Activated naive CD4-positive, alpha-beta T cell treated with anti-CD3 and anti-CD28 coated beads, Interleukin-2, amount 50 U/mL, for 16 hours (primary cell): ENCODE measurements around the gene C1orf141.
"Not testable (repeated sequence)": the region's sequence is repeated elsewhere in the genome, so short reads cannot be mapped to it uniquely, and the experiment has no call there.

Experiments
- DNase-seq: peaks from one replicate; pipeline ENCODE4 v3.0.0-alpha.2; 2020

The C1orf141 gene

DNA sequence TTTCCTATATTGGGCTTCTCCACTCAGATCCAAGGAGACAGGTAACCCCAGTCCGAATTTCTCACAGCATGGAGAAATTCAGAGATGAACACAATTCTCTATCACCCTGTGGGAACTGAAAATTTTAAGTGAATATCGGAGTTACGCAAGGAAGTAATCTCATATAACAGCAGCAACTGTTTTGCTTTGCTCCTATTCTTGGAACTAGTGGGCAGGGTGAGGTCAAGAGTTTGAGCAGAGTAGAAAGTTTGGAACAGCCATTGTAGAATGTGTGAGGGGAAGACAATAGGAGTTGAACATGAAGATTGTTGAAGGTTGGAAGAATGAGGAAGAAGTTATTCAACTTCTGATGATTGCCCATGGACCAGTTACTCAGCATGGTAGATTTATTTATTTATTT is 56.5 kb downstream of the C1orf141 start:
- no peak for DNase-seq

- no peak for DNase-seq
Observed at GRCh38 chr1:67077593-67077992, 57.2 kb downstream of the C1orf141 start.

DNA sequence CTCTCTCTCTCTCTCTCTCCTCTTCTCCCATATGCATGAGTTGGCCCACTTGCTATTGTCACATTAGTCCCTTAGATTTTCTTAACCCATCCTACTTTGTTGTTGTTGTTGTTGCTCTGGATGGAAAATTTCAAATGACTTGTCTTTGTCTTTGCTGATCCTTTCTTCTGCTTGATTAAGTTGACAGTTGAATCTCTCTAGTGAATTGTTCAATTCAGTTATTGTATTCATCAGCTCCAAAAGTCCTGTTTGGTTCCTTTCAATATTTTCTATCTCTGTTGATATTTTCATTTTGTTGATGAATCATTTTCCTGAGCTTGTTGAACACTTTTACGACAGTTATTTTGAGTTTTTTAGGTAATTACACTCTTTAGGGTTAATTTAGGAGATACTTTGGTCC is 62.0 kb downstream of the C1orf141 start:
- no peak for DNase-seq

- not testable (repeated sequence) for DNase-seq
Observed at GRCh38 chr1:67067655-67068054, 67.1 kb downstream of the C1orf141 start.

DNA sequence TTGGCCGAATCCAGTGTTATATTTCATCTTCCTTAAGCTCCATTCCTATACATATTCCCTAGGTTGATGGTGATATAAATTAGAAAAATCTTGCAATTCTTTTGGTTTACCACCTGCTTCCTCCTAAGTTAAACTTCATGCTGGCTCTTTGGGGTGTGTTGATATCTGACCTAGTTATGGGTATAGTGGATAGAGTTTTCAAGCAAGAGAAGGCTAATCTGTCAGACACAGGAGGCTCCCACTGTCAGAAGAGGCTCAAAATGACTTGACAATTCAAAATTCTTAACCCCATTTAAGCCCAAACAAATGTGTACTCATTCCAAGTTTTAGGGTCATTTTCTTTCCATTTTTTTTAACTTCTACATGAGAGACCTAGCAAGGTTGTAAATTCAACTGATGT is 72.4 kb downstream of the C1orf141 start:
- DNase-seq, result no peak

GRCh38 chr1:67061266-67061665 is 73.5 kb downstream of the C1orf141 start:
- DNase-seq, result no peak

DNA sequence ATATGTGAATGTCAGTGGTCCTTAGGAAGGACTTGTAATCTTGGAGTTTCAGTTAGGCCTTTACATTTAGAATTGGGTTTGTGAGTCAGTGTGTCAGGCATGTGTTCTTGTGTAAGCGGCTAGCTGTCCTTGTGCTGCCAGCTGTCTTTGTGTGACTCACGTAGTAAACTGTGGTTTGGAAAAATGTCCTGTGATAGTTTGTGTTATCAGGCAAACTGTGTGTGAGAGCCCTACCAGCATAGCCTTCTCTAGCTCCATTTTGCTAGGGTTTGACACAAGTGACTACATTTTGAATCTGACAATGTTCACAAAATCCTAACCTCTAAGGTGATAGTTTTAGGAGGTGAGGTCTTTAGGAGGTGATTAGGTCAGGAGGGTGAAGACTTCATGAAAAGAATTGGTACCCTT is 74.0 kb downstream of the C1orf141 start:
- DNase-seq, result no peak

- DNase-seq, result no peak
Observed at GRCh38 chr1:67059346-67059745, 75.4 kb downstream of the C1orf141 start.

GRCh38 chr1:67058761-67059160 is 76.0 kb downstream of the C1orf141 start:
- no peak for DNase-seq

- DNase-seq, result no peak
Observed at GRCh38 chr1:67058242-67058641, 76.5 kb downstream of the C1orf141 start.

- DNase-seq, result peak; percentile 83
Observed at GRCh38 chr1:67053785-67054772, 80.7 kb downstream of the C1orf141 start, which contains the start of gene SLC35D1. Gene SLC35D1, minus strand, starts transcription at chr1:67054148. Its CDS starts 135 bp downstream, at chr1:67054013.

DNA sequence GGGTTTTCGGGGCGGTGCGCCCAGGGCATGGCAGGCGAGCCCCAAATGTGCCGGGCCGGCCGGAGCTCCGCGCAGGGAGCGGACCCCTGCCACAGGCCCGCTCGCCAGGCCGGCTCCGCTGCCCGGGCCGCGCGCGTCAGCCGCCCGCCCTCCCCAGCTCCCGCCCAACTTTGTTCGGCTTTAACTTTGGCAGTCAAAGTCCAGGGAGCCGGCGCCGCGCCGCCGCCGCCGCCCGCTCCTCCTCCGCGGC is 81.3 kb downstream of the C1orf141 start:
- DNase-seq, result no peak

DNA sequence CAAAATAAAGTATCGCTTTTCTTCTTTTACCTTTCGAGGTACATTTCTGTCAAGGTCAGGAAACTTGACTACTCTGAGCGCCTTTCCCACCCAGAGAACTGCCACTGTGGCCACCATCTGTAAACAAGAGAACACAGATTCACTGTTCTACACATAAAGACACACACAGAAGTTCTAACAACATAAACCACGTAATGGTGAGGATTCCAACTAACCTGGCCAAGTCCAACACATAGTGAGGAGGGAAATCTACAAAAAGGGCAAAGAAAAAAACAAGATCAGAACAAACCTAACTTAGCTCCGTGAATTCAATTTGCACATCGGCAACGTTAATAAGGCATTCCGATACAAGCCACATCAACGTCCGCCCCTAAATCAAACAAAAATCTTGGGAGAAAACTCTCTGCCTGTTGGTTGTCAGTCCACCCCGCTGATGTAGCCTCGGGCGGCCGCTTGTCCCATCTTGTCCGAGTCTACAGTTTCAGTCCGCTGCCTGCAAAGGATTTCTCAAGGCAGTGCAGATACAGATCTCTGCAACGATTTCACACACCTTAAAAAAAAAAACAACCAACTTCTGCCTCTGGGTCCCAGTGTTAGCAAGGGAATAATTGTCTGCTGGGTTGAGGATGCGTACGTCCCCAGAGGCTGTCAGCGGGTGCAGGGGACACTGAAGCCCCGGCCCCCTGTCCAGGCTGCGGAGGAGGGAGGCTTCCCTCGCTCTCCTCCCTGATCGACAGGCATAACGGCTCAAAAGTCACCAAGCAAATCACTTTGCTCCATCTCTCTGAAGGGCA is 81.8 kb downstream of the C1orf141 start:
- peak; percentile 29 for DNase-seq

DNA sequence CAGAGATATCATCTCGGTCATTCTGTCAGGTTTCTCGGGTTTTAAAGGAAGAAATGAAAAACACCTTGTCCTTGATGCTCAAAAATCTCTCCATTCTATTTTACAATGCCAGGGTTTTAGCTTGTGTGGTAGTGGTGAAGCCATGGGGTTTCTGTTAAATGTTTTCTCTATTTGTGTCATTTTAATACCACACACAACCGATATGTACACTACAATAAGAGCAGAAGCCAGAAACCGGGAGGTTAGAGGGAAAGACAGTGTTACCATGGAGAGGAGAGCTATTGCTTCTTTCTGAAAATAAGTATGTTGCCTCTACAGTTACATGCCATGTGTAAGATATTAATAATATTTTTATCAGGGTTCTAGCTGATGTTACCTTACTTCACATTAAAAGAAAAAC is 83.6 kb downstream of the C1orf141 start:
- no peak for DNase-seq

- DNase-seq, result no peak
Observed at GRCh38 chr1:67044631-67045270, 90.0 kb downstream of the C1orf141 start.

GRCh38 chr1:67043366-67043765 is 91.4 kb downstream of the C1orf141 start:
- no peak for DNase-seq
